NCI-H187 treated with DMSO at 0.1 percent for 48 hours (cell line): ENCODE results near the gene G2E3.
A peak's percentile ranks its signal among the peaks of the same experiment; 100 is the strongest.
"Not testable (repeated sequence)": the region's sequence is repeated elsewhere in the genome, so short reads cannot be mapped to it uniquely, and the experiment has no call there.

Experiments used
- DNase-seq: peaks from one replicate; lab custom pipeline; 2025; lab: John Stamatoyannopoulos, UW

The G2E3 gene

DNA sequence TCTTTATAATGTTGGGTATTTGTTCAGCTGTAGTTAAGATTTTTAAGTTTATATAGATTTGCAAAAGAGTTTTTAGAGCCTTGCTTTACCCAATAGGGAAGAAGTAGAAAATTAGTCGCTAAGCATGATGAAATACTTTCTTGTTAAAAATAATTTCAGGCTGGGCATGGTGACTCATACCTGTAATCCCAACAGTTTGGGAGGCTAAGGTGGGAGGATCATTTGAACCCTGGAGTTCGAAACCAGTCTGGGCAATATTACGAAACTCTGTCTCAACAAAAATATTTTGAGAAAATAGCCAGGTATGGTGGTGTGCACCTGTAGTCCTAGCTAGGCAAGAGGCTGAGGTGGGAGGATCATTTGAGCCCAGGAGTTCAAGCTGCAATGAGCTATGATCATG is 44.4 kb downstream of the G2E3 start:
- DNase-seq: no peak

- not testable (repeated sequence) for DNase-seq
These were observed 45.7 kb downstream of the G2E3 start for GRCh38 chr14:30604696-30605095.

DNA sequence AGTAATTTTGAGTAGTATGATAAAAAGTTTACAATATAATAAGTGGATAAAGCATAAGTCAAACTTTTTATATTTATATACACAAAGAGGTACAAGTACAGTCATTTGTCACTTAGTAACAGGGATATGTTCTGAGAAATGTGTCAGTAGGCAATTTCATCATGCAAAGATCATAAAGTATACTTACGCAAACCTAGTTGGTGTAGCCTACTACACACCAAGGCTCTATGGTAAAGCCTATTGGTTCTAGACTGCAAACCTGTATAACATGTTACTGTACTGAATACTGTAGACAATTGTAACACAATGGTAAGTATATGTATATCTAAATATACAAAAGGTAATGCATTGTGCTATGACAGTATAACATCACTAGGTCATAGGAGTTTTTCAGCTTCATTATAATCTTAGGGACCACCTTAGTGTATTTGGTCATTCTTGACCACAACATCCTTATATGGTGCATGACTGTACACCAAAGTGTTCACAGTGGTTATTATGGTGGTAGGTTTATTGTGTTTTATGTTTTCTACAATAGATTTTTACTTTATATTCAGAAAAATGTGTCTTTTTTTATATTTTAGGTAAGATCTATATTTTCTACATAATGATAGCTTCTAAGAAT is 48.3 kb downstream of the G2E3 start:
- DNase-seq: no peak

DNA sequence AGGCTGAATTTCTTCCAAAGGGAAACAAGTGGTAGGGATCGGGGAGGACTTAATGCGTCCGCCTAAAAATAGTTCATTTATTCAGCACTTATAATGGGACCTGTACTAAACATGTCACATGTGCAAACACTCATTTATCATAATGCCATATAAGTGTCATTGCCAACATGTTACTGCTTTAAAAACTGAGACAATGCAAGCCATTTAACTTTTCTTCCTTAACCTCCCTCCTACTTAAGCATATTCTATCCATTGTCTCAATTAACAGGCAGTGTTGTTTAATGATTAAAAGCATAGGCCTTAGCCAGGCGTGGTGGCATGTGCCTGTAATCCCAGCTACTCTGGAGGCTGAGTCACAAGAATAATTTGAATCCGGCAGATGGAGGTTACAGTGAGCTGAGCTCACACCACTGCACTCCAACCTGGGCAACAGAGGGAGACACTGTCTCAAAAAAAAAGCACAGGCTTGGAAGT is 49.6 kb downstream of the G2E3 start:
- DNase-seq: no peak

DNA sequence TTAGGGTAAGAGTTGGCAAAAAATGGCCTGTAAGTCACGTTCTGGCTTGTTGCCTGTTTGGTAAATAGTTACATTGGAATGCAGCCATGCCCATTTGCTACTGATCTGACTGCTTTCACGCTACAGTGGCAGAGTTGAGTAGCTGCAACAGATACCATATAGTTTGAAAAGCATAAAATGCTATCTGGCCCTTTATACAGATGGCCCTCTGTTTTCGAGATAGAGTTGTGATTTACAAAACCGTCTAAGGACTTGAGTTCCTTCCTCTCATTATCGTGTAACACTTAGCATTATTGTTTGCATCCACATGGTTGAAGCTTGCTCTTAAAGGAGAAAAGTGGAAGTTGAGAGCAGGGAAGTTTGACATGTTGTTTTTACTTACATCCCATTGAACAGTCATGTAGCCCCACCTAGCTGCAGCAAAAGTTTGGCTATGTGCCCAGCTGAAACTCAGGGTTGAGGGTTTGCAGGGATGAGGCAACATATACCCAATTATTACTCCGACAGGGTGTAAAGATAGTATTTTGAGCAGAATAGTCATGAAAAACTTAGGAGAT is 51.9 kb downstream of the G2E3 start:
- DNase-seq: peak; percentile 69

- no peak for DNase-seq
These were observed 55.2 kb downstream of the G2E3 start for GRCh38 chr14:30614155-30614554.

GRCh38 chr14:30620178-30620577 is 61.2 kb downstream of the G2E3 start:
- DNase-seq: no peak

DNA sequence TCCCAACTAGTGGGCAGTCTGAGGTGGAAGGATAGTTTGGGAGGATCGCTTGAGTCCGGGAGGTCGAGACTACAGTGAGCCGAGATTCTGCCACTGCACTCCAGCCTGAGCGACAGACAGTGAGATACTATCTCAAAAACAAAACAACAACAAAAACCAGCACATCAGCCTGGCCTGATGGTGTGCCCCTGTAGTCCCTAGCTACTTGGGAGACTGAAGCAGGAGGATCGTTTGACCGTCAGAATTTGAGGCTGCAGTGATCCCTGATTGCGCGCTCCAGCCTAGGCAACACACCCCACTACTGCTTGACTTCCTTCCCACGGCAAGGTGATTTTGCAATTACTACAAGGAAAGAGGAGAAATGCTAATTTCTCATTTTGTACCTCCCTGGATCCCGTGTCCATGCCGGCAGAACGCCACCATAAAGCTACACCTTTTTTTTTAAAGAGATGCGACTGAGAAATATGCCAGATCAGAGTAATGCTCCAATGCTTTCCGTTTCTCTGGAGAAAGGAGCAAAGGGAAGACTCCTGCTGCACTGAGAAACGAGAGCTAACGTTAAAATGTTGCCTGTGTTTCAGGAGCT is 62.5 kb downstream of the G2E3 start:
- no peak for DNase-seq

DNA sequence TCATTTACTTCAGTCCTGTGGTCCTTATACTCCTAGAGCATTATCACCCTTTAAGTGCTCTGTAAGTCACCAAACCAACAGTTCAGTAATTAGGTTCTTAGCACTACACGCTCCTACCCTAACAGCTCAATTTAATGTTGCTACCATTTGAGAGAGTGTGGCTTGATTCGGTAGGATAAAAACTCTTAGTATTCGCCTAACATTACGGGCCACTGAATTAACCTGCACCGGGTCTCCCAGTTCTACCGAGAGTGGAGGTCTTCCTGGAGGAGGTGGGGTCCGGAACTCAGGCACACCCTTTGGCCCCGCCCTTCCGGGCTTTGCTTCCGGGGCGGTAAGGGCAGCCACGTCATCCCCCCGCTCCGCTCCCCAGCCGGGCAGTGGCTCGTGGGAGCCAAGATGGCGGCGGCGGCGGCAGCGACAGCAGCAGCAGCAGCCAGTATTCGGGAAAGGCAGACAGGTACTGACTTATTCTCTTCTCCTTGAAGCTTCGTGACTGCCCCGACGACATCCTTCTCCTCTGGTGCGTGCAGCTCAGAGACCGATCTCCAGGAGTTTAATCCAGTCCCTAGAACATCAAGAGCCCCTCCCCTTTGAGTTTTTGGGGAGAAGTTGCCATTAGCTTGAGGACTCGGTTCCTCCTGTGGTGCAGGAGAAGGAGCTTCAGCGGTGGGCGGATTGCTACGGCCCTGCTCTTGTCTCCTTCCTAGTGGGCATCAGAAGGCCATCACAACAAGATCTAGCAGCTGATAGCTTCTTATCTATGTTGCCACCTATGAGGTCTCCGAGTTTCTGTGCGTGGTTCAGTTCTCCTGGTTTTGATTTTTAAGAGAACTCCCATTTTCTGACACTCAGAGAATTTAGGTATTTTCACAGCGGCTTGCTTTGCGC is 63.2 kb downstream of the G2E3 start, which contains the start of gene SCFD1:
TSS of gene SCFD1 (plus strand) at position 380 of the 891 bp plus-strand sequence. CDS start at position 400, 20 bp downstream.
- peak; percentile 81 for DNase-seq

- DNase-seq: no peak
These were observed 64.6 kb downstream of the G2E3 start for GRCh38 chr14:30623412-30624131.

DNA sequence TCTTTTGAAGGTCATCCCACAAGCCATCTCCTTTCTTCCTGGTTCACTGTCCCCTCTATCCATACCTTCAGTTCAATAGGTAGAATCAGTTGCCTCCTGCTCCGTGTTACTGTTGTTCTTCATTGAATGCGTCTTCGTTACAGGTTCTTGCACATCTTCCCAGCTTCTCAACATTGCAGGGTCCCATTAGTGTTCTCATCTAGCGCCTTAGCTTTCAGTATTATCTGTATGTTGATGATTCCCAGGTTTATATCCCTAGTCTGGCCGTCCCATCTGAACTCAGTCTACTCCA is 65.1 kb downstream of the G2E3 start:
- DNase-seq: no peak

- DNase-seq: no peak
These were observed 66.6 kb downstream of the G2E3 start for GRCh38 chr14:30625533-30625932.

DNA sequence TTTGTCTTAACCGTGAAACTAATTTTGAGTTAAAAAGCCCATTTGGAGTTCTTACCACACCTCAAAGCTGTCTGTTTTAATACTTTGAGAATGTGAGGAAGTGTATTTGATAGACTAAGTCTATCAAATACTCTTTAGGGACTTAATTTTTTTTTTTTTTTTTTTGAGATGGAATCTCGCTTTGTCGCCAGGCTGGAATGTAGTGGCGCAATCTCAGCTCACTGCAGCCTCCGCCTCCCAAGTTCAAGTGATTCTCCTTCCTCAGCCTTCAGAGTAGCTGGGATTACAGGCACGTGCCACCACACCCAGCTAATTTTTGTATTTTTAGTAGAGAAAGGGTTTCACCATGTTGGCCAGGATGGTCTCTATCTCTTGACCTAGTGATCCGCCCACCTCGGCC is 70.5 kb downstream of the G2E3 start:
- DNase-seq: not testable (repeated sequence)

DNA sequence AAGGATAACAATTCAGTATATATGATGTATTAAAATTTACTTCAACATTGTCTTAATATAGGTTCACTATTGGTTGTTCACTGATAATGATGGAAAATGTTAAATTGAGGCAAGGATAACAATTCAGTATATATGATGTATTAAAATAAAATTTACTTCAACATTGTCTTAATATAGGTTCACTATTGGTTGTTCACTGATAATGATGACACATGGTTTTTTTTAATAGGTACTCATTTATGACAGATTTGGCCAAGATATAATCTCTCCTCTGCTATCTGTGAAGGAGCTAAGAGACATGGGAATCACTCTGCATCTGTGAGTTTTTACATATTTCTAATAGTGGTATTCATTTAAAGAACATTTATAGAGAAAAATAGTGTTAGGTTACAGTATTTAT is 71.3 kb downstream of the G2E3 start:
- no peak for DNase-seq

DNA sequence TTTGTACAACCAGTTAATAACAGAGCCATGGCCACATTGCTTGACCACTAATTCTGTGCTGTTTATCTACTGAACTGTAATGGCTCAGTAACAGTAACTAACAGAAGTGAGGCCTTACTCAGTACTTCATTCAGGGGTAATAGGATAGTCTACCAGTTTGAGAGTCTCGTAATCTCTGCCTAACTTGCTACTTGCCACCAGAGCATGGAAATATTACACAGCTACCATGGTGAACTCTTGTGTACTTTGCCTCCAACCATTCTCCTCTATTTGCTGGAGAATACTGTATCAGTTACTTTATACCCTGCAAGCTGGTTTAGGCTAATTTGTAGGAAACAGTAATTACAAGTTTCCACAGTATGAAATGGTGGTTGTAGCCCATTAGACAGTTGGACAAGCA is 73.8 kb downstream of the G2E3 start:
- no peak for DNase-seq

- no peak for DNase-seq
These were observed 80.0 kb downstream of the G2E3 start for GRCh38 chr14:30638926-30639325.

- no peak for DNase-seq
These were observed 82.2 kb downstream of the G2E3 start for GRCh38 chr14:30641207-30641606.

GRCh38 chr14:30644462-30644861 is 85.5 kb downstream of the G2E3 start:
- not testable (repeated sequence) for DNase-seq

DNA sequence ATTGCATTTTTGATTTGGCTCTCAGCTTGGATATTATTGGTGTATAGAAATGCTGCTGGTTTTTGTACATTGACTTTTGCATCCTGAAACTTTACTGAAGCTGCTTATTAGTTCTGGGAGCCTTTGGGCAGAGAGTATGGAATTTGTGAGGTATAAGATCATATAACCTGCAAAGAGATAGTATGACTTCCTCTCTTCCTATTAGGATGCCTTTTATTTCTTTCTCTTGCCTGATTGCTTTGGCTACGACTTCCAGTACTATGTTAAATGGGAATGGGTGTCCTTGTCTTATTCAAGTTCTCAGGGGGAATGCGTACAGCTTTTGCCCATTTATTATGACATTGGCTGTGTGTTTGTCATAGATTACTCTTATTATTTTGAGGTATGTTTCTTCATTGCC is 86.6 kb downstream of the G2E3 start:
- no peak for DNase-seq

DNA sequence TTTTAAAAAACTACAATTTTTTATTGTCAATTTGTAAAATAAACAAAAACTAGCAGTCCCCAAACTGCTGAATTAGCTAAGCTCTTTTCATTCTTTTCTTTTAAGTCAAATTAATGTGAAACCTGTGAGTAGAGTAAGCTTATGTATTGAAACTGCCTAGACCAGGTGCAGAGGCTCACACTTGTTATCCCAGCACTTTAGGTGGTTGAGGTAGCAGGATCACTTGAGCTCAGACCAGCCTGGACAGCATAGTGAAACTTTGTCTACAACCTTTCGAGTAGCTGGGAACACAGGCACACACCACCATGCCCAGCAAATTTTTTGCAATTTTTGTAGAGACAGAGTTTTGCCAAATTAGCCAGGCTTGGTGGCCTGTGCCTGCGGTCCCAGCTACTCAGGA is 89.5 kb downstream of the G2E3 start:
- DNase-seq: no peak

DNA sequence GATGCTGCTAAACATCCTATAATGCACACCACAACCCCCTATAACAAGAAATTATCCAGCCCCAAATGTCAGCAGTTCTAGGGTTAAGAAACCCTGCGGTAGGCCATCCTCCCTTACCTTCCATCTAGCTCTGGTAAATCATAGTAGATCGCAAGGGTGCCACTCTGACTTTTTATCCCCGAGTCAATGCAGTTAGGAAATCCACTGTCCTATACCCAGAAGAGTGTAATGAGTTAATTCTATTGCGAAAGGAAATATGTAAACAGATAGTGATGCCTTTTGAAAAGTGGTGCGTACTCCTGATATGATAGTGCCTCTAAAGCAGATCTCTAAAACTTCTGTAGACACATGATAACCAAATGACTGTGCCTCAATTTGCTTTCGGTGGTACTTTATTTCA is 93.0 kb downstream of the G2E3 start:
- DNase-seq: no peak

GRCh38 chr14:30655124-30655523 is 96.2 kb downstream of the G2E3 start:
- no peak for DNase-seq
